C4-2B (cell line): ENCODE data around the gene ARMH4.

Source experiments
- CTCF ChIP-seq: fragments of 450-650 bp; conservative IDR thresholded peaks from 2 replicates; pipeline ENCODE4 v1.5.1; 2017; ENCODE audit warnings: mild to moderate bottlenecking
- ZFX ChIP-seq: fragments of 450-650 bp; IDR thresholded peaks from 2 replicates; pipeline ENCODE4 v1.6.1; 2017

- no peak for TF ChIP-seq CTCF
- TF ChIP-seq ZFX = no peak
Measured at GRCh38 chr14:58107041-58107440, 45.0 kb downstream of the ARMH4 start.
